Activated naive CD4-positive, alpha-beta T cell treated with anti-CD3 and anti-CD28 coated beads for 36 hours (primary cell): ENCODE results near the gene KAT2A. TPM values are rescaled to one million over a fixed set of nuclear protein-coding genes. Genes with fewer than 3 reads are reported as not detected.

Experiments used
- CTCF ChIA-PET: fragments of 350-600 bp; sonication (Branson Sonifier 250); formaldehyde crosslinking; loops from one replicate; lab custom pipeline; 2021; ENCODE audit warnings: antibody characterized with exemption; lab: Charles Lee
- DNase-seq: peaks from one replicate; pipeline ENCODE4 v3.0.0-alpha.2; 2020
- H3K27ac Mint-ChIP-seq: one replicate; pipeline ENCODE4 v1.8.0; 2021; ENCODE audit warnings: mild to moderate bottlenecking, mixed read lengths
- H3K27me3 Mint-ChIP-seq: one replicate; pipeline ENCODE4 v1.8.0; 2021; ENCODE audit warnings: low read depth, mixed read lengths
- H3K36me3 Mint-ChIP-seq: one replicate; pipeline ENCODE4 v1.8.0; 2021; ENCODE audit warnings: low read depth, mixed read lengths
- H3K4me1 Mint-ChIP-seq: one replicate; pipeline ENCODE4 v1.8.0; 2021; ENCODE audit warnings: low read depth, mixed read lengths
- H3K4me3 Mint-ChIP-seq: one replicate; pipeline ENCODE4 v1.8.0; 2021; ENCODE audit warnings: mild to moderate bottlenecking, moderate library complexity, mixed read lengths
- H3K9me3 Mint-ChIP-seq: one replicate; pipeline ENCODE4 v1.8.0; 2021; ENCODE audit warnings: mixed read lengths
- intact Hi-C: fragments of 100-400 bp; cut with micrococcal nuclease; formaldehyde crosslinking; loops from one replicate; pipeline ENCODE4 v1.15.1; 2023
- total RNA-seq, 2 experiments: library from RNA; stranded (reverse); gene quantifications; one replicate each; pipeline ENCODE4 v1.2.3, GENCODE V29; 2021

The KAT2A gene
- total RNA-seq, 2 experiments from 2014 or later: 57.3 to 59.0 TPM

DNA sequence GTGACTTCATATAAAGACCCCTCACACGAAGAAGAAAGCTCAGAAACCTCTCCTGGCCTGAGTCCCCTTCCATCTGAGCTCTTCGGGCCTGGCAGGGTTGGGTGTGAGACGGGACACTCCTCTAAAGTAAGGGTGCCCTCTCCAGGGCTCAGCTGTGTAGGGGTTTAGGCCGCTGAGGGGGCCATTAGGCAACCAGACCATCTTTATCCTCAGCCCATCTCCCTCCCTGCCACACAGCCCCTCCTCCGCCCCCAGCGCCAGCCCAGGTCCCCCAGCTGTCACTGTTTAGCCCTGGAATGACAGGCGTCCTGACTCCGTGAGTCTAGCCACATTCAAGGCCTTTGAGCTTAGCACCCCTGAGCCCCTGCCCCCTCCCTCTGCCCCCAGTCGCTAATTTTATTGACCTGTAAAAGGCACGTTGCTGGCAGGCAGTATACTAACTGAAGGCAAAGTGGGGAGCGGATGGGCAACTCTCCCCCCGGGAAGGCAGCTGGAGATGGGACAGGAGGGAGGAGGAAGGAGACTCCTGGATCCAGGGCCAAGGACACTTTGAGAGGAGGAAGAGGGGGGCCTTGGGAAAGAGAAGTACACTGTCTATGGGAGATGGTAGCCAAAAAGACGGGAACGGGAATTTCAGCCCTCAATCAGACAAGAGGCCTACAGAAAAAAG, 22.3 kb downstream of the KAT2A start:
- Mint-ChIP-seq H3K27me3 (peaks cover 15% of the 10 kb centered on the region), H3K36me3 (no peaks in the 10 kb centered on the region), H3K9me3 (no peaks in the 10 kb centered on the region), H3K4me3 (no peak overlapping the region), H3K4me1 (peaks cover 9% of the 10 kb centered on the region), H3K27ac (no peak overlapping the region)
- DNase-seq: no peak
- CTCF ChIA-PET: interaction anchor here (0.9 to 2.6 kb wide), 4 partner anchors 33 to 136 kb away, joined by 3 to 8 read pairs (median 5); partner anchors contain the start of gene NKIRAS2
- intact Hi-C loops: no loop called here

DNA sequence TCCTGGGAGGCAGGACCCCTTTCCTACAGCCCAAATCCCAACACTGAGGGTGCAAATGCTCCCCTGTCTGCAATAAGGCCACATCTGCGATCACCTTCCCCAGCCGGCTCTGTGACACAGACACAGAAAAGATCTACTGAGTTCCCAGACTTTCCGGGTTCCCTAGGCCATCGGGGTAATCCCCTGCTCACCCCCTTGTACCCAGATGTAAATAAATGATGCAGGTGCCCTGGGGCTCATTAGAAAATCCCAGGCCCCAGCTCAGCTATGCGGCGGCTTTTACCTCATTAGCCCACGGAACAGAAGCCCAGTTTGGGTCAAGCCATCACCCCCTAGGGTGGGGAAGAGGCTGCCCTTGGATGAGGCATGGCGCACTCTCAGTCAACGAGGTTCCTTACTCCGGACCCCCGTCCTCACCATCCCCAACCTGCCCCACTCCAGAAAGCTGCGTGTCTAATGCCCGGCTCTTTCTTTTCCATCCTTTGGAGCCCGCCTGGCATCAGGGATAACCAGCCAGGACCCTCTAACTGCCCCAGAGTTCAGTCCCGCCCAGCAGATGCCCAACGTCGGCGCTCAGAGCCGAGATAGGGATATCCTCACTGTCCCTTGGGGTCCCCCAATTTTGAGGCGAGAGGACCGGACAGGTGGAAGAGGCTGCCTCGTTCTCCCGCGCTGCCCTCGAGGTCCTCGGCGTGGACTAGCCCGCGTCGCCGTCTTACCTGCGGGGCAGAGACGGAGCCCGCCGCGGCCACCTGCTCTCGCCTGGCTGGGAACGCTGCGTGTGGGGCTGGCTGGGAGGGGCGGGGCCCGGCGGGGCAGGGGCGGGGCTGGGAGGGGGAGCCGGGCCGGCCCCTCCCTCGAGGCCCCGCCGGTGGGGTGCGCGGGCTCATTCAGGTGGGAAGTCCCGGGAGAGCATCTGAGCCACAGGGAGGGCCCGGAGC, 23.2 kb downstream of the KAT2A start, which contains the start of gene ZNF385C:
Gene ZNF385C, minus strand, starts transcription at position 783 of the 941 bp plus-strand sequence. CDS start 35,417 bp downstream, outside the sequence.
- Mint-ChIP-seq H3K27ac (no peak within 1 kb of the TSS), H3K4me1 (peaks cover 9% of the 10 kb centered on the region), H3K9me3 (no peaks in the 10 kb centered on the region), H3K27me3 (peaks cover 15% of the 10 kb centered on the region), H3K36me3 (no peaks in the 10 kb centered on the region), H3K4me3 (peak within 1 kb of the TSS; percentile 54)
- CTCF ChIA-PET: interaction anchor here (0.6 to 2.6 kb wide), 5 partner anchors 29 to 436 kb away, joined by 3 to 8 read pairs (median 4); partner anchors contain the start of gene NKIRAS2
- DNase-seq: no peak
- intact Hi-C loops: no loop called here

DNA sequence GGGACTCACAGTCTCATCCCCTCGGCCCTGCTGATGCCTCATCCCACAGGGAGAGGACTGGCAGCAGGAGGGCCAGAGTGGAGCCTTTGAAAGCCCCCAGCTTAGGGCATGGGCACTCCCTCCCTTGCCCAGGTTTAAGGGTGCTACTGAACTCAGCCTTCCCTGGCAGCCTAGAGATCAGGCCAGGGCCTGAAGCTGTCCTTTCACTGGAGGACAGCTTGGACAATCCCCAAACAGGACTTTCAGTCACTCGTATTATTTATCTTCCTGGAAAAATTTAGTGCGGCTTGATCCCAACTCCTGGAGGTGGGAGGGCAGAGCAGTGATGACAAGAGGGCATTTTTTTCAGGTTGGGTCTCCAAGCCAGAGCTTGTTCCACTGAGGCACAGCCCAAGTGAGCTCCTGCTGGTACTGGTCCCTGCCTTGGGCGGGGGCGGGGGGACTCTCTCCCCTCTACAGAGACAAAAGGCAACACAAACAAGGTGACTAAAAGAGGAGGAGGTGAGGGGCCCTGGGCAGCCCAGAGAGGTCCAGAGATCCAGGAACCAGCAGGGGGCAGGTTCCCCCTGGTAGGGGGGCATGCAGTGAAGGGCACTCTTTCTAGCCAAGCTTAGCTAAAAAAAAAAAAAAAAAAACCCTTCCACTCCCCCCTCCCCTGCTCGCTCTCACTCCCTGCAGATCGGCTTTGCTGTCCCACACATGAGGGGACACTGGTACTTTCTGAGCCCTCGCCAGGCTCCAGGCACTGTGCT, 24.6 kb downstream of the KAT2A start:
- H3K4me3 Mint-ChIP-seq: no peak overlapping the region
- H3K9me3 Mint-ChIP-seq: no peaks in the 10 kb centered on the region
- H3K27me3 Mint-ChIP-seq: peaks cover 15% of the 10 kb centered on the region
- no peak for DNase-seq
- no peaks in the 10 kb centered on the region for H3K36me3 Mint-ChIP-seq
- H3K4me1 Mint-ChIP-seq: peaks cover 9% of the 10 kb centered on the region
- no peak overlapping the region for H3K27ac Mint-ChIP-seq
- CTCF ChIA-PET: interaction anchor here (1.0 to 2.6 kb wide), 4 partner anchors 71 to 133 kb away, joined by 3 to 8 read pairs (median 5); partner anchors contain the start of gene NKIRAS2
- intact Hi-C loops: no loop called here

DNA sequence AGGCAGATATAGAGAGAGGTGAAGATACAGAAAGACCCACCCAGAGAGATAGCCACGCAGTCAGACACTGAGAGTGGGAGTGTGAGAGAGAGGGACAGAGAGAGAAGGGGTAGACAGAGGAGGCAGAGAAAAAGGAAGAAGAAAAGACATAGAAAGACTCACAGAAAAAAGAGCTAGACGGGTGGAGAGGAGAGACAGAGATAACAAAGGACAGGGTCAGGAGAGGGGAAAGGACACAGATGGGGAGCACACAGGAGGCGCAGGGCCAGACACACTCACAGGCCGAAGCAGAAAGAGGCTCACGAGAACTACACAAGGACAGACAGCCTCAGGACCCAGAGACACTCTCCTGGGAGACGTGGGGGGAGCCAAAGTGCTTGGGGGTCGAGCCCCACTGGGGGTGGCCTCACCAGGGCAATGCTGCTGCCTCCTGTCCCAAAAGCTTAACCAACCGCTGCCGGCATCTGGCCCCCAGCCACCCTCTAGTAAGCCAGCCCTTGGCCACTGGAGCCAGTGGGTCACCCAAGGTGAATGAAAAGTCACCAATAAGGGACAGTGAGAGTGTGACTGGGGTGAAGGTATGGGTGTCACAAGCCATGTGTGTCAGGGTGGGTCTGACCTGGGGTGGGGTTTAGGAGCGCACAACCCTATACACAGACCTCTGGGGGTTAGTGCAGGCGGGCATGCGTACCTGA, 26.6 kb downstream of the KAT2A start:
- peaks cover 15% of the 10 kb centered on the region for H3K27me3 Mint-ChIP-seq
- H3K36me3 Mint-ChIP-seq: no peaks in the 10 kb centered on the region
- peaks cover 9% of the 10 kb centered on the region for H3K4me1 Mint-ChIP-seq
- H3K4me3 Mint-ChIP-seq: no peak overlapping the region
- intact Hi-C loops: no loop called here
- peak overlapping the region; percentile 32 for H3K27ac Mint-ChIP-seq
- DNase-seq: no peak
- no peaks in the 10 kb centered on the region for H3K9me3 Mint-ChIP-seq
- CTCF ChIA-PET: interaction anchor here (0.9 kb wide), 1 partner anchor 9 kb away, joined by 5 read pairs; no protein-coding TSS in a partner anchor

- Mint-ChIP-seq H3K4me1 (peaks cover 7% of the 10 kb centered on the region), H3K27ac (no peak overlapping the region), H3K36me3 (no peaks in the 10 kb centered on the region), H3K9me3 (no peaks in the 10 kb centered on the region), H3K4me3 (no peak overlapping the region), H3K27me3 (peaks cover 13% of the 10 kb centered on the region)
- CTCF ChIA-PET: interaction anchor here (2.1 kb wide), 1 partner anchor 9 kb away, joined by 11 read pairs; no protein-coding TSS in a partner anchor
- DNase-seq: no peak
- intact Hi-C loops: no loop called here
Measured at GRCh38 chr17:42092939-42093338, 28.2 kb downstream of the KAT2A start.

GRCh38 chr17:42090964-42091790, 30.0 kb downstream of the KAT2A start:
- H3K4me1 Mint-ChIP-seq: no peaks in the 10 kb centered on the region
- no peaks in the 10 kb centered on the region for H3K36me3 Mint-ChIP-seq
- intact Hi-C loops: no loop called here
- CTCF ChIA-PET: interaction anchor here (0.6 to 2.1 kb wide), 8 partner anchors 9 to 404 kb away, joined by 3 to 11 read pairs (median 4); no protein-coding TSS in a partner anchor
- H3K9me3 Mint-ChIP-seq: no peaks in the 10 kb centered on the region
- H3K27ac Mint-ChIP-seq: no peak overlapping the region
- H3K4me3 Mint-ChIP-seq: no peak overlapping the region
- H3K27me3 Mint-ChIP-seq: peaks cover 3% of the 10 kb centered on the region
- no peak for DNase-seq

GRCh38 chr17:42088736-42089135, 32.4 kb downstream of the KAT2A start:
- Mint-ChIP-seq H3K36me3 (no peaks in the 10 kb centered on the region), H3K27me3 (no peaks in the 10 kb centered on the region), H3K27ac (no peak overlapping the region), H3K4me1 (no peaks in the 10 kb centered on the region), H3K4me3 (no peak overlapping the region), H3K9me3 (no peaks in the 10 kb centered on the region)
- CTCF ChIA-PET: interaction anchor here (2.2 kb wide), 1 partner anchor 21 kb away, joined by 5 read pairs; no protein-coding TSS in a partner anchor
- intact Hi-C loops: no loop called here
- DNase-seq: no peak

GRCh38 chr17:42087736-42088705, 33.1 kb downstream of the KAT2A start:
- H3K27ac Mint-ChIP-seq: no peak overlapping the region
- H3K4me3 Mint-ChIP-seq: no peak overlapping the region
- DNase-seq: no peak
- intact Hi-C loops: no loop called here
- H3K27me3 Mint-ChIP-seq: no peaks in the 10 kb centered on the region
- H3K36me3 Mint-ChIP-seq: no peaks in the 10 kb centered on the region
- no peaks in the 10 kb centered on the region for H3K9me3 Mint-ChIP-seq
- CTCF ChIA-PET: interaction anchor here (2.2 kb wide), 1 partner anchor 20 kb away, joined by 5 read pairs; no protein-coding TSS in a partner anchor
- H3K4me1 Mint-ChIP-seq: no peaks in the 10 kb centered on the region

DNA sequence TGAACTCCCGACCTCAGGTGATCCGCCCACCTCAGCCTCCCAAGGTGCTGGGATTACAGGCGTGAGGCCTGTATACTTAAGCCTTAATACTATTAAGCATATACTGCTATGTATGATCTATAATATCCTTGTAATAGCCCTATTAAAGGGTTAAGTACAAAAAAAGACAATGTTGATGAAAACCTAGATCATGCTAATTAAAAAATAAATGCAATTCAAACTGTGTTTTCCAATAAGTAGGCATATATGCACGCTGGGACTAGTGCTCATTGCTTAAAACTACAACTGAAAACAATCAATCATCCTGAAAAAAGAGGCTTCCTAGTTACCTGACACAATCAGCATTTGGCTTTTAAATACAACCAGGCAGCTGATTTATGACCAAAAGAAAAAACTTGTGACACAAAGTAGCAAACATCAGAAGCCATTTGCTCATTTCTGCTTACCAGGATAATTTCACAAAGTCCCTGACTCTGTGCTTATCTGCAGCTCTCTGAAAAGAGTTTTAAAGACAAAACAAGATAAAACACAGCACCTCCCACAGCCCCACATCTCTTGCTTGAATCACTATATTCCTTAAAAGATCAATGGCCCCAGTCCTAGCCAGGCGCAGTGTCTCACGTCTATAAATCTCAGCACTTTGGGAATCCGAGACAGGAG, 34.0 kb downstream of the KAT2A start:
- Mint-ChIP-seq H3K36me3 (no peaks in the 10 kb centered on the region), H3K4me1 (no peaks in the 10 kb centered on the region), H3K27ac (no peak overlapping the region), H3K9me3 (no peaks in the 10 kb centered on the region), H3K4me3 (no peak overlapping the region), H3K27me3 (no peaks in the 10 kb centered on the region)
- CTCF ChIA-PET: no interaction called here
- intact Hi-C loops: no loop called here
- DNase-seq: no peak
